HG02763 (cell line): Measurements from ENCODE around the gene SRD5A2.

Experiments used
- ATAC-seq: cut with Tn5 transposase; IDR thresholded peaks from one replicate; pipeline ENCODE4 v1.9.1; 2021; ENCODE audit warnings: mild to moderate bottlenecking, moderate library complexity; ENCODE audit not compliant: unreplicated experiment

SRD5A2 gene

DNA sequence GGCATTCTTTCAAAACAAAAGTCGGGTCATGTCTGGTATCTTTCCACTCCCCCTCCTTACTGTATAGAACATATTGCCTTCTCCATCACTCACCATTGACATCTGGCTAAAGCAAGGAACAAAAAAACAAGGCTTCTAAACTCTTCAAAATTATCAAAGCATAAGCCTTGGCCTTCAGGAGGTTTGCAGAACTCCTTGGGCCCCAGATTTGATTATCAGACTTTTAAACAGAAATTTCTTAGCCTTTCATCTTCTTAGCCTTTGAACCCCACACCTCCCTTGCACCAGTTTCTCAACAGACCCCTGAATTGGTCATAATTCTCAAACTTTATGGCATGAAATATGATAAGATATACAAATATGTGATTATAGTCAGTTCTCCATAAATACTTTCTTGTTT is 106.4 kb downstream of the SRD5A2 start:
- no peak for ATAC-seq
